ENCODE results near the gene XXYLT1.
"Not testable (repeated sequence)": the region's sequence is repeated elsewhere in the genome, so short reads cannot be mapped to it uniquely, and the experiment has no call there.

XXYLT1 gene

GRCh38 chr3:195087840-195088601, 182.9 kb downstream of the XXYLT1 start:
- DNase-seq, result not testable (repeated sequence)

DNA sequence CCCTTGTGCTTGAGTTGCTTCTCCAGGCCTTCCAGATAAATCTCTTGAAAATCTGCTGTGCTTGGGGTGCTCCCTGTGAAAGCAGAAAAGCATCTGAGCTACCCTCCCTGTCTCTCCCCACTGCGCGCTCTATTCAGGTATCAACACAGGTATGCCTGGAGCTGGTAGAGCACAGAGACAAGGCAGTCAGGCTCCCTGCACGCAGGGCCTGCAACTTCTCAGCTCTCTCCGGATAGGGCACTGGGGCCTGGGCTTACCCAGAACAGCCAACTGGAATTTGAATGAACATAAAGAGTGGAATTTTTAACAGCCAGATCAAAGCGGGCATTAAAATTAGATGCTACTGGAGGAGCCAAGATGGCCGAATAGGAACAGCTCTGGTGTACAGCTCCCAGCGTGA, 183.6 kb downstream of the XXYLT1 start:
- no peak for DNase-seq

DNA sequence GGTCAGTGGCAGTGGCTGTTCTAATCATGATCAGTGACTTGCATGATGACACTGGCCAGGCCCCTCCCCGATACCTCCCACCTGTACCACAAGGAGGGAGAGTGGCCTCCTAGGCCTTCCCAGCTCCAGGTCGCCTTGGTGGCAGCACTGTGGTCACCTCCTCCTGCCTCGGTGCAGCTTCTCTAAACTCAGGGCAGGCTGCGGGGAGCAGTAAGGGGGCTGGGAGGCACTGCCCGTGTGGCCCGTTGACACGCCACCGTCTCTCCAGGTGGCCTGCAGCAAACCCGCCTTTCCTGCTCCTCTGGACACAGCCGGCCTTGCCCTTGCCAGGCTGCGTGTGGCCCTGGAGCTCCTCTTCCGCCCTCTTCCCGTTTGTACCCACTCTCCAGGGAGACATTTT, 184.1 kb downstream of the XXYLT1 start:
- no peak for DNase-seq

GRCh38 chr3:195086341-195086740, 184.6 kb downstream of the XXYLT1 start:
- no peak for DNase-seq

DNA sequence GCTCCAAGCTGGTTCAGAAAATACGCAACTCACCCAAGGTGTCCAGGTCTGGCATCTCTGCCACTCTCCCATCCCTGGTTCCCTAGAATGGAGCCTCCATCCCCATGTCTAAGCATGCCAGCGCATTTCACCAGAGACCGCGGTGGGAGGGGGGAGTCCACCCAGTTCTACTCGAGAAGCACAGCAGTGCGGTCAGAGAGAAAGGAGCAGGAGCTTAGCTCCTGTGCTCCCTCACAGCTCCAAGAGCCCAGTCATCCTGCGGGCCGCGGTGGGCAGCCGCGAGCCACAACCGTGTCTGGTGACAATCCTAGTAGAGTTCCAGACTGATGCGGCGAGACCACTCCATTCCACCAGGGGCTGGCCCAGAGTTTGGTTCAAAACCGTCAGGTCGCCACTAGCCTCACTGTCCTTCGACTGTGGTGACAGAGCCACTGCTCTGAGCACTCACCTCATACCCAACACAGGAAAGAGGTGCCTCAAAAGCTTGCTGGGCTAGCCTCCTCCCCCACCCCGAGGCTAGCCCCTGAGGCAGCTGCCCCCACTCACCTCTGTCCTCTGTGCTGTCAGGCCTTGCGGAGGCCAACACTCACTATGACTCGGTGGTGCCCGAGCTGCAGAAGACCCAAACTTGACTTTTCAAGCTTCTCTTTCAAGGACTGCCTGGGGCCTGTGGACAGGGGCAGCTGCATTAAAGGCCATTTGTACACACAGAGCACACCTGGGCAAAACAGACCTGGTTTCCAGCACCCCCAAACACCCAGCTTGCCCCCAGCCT, 185.4 kb downstream of the XXYLT1 start:
- no peak for DNase-seq

- DNase-seq, result no peak
These were observed 186.2 kb downstream of the XXYLT1 start for GRCh38 chr3:195084746-195085145.

GRCh38 chr3:195083659-195084058, 187.3 kb downstream of the XXYLT1 start:
- no peak for DNase-seq

DNA sequence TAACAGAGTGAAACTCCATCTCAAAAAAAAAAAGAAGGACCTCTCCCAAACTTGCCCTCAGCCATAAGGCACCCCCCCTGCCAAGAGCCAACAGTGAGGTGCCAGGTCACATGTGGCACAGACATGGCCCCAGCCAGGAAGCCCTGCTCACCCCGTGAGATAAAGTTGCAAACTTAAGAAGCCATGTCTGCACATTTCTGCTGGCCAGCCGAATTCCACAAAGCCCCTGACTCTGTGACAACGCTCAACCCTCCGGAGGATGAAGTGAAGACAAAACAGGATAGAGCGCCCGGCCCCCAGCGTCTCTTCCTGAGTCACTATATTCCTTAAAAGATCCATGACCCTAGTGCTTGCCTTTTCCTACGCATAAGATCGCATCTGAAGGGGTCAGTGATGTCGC, 188.1 kb downstream of the XXYLT1 start:
- no peak for DNase-seq

DNA sequence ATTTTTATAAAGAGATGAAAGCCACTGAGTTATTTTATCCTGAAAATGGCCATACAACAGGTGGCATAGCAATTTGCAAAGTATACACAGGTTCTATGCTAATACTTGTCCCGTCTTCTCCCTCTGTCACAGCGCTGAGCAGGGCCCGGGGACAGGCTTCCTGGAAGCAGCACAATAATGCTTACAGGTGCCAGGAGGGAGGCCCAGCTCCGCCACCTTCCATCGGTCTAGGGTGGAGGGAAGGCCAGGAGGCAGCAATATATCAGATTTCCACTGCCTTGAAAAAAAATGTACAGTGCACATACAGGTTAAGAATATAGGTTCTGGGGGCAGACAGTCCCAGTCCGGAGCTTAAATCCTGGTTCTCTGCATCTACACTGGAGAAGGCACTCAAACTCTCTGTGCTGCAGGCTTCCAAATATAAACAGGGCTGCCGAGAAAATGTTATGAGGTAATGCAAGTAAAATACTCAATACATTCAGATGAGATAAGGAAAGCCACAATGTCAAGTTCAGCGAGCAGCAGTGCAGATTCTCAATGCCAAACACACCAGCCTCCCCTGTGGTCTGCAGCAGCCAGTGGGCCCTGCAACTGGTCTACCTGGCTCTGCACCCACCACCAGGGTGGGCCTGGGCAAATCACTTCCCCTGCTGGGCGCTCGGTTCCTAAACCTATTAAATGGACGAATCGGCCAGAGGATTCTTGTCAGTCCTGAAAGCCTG, 189.6 kb downstream of the XXYLT1 start:
- no peak for DNase-seq

DNA sequence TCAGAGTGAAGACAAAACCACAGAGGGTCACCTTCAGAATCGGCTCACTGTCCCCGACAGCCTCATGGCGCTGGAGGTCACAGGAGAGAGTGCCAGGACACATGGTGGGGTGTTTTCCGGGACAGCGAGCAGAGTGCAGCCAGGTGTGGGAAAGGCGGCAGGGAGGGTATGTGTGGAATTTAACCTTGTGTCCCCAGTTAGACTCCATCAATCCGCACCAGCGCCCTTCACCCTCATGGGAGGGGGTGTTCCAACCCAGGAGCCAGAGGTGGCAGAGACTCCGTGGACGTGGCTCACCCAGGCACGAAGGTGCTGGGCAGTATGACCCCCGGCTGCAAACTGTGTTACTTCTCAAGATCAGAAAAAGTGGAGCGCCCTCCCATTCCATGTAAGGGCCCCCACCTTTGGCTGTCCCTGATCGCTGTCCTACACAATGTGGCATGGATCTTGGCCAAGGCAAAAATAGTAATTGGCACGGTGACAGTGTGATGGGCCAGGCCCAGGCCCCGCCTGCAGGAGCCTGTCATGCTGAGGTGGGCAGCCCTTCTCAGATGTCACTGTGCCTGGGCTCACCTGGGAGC, 190.3 kb downstream of the XXYLT1 start:
- no peak for DNase-seq

- no peak for DNase-seq
These were observed 190.8 kb downstream of the XXYLT1 start for GRCh38 chr3:195080125-195080524.

GRCh38 chr3:195079636-195080035, 191.3 kb downstream of the XXYLT1 start:
- DNase-seq, result no peak

GRCh38 chr3:195078891-195079440, 192.0 kb downstream of the XXYLT1 start:
- no peak for DNase-seq

DNA sequence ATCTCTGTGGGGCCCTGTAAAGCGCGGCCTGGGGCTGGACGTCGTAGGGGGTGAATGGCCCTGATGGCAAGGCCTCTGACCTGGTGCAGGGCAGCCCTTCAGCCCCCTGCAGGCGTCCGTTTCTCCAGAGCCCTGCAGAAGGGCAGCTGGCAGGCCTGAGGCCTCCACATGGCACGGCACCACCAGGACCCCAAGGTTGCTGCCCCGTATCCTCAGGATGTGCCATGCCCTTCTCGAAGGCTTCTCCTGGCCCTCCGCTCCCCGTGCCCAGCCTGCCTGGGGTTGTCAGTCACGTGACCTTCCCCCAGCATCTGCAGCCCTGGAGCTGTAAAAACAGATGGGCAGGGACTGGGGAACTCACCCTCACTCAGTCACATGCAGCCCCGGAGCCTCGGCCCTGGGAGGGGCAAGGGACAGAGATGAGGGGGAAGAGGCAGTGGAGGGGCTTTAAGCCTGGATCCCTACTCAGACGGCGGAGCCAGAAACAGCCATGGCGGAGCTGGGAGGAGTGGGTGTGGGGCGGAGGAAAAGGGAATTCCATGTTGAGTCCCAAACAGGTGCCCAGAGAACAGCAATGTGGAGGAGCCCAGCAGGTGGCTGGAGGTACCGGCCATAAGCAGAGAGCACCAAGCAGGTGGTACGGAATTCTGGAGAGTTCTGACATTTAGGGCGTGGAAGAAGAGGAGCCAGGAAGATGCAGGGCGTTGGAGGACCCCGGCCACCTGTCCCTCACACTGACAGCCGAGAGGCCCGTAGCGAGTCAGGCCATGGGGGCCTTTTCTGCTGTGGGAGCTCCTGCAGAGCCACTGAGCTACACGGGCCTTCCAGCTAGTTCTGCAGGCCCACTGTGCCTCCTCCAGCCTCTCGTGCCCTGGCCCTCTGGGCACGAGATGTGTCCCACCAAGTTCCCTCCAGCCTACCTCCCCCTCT, 193.1 kb downstream of the XXYLT1 start:
- no peak for DNase-seq

DNA sequence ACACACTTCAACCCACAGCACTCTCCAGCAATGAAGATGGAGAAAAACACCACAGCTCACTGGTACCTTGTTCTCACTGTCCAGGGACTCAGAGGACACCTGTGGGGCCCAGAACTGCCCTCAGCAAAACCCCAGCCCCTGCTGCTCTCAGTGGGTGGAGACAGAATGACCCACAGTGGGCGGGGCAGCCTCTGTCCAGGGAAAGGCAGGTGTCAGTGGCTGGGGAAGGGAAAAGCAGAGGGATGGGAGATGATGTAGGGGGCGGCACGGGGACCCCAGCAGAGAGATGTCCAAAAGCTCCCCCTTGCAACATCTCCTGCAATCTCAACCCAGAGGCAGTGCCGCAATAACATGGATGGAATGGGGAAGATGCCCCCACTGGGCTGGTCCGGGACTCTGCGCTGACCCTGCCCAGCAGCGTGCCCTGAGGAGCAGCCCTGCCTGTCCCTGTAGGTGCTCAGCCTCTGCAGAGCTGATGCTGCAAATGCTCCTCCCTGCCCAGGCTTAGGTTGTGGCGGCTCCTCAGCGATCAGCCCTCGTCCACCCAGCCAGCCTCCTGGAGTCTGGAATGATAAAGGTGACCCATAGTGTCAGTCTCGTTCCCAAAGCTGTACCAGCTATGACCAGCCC, 193.9 kb downstream of the XXYLT1 start:
- no peak for DNase-seq

DNA sequence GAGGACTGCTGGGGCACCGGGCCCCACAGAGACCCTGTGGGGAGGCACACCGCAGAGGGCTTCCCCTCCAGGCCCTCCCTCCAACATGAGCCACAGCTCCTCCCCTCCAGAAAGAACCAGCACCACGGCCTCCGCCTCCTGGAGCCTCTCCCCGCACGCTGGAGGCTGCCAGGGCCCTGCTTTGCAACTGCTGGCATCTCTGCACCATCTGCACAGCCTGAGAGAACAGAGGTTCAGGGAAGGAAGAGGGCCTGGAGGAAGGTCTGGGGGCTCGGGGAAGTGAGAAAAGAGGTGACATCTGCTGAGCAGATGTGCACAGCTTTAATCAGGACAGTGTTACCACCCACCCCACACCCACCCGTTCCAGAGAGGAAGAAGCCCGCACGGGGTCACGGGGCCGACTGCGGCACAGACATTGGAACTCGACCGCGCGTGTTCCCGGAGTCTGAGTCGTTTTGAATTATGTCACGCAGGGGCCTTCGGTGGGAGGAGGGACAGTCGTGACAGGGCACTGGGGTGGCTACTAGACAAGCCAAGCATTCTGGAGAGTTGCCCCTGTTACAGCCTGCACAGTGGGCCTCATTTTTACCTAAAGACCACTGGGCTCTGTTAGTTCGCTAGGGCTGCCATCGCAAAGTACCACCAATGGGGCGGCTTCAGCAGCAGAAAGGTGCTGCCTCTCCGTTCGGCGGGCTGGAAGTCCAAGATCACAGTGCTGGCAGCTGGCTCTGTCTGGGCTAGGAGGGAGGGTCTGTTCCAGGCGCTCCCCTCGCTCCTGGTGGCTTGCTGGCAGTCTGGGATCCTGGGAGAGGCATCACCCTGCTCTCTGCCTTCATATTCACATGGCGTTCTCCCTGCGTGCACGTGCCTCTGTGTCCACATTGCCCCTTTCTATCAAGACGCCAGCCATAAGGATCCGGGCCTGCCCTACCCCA, 194.8 kb downstream of the XXYLT1 start:
- DNase-seq, result peak; percentile 22

- DNase-seq, result no peak
These were observed 195.6 kb downstream of the XXYLT1 start for GRCh38 chr3:195075199-195075940.

GRCh38 chr3:195073866-195074860, 196.8 kb downstream of the XXYLT1 start:
- DNase-seq, result no peak
